Rectal smooth muscle tissue (tissue), 1 donor: ENCODE data around the gene MIEF2.

Experiments used
- H3K27ac ChIP-seq: one replicate; pipeline ENCODE4 v1.7.0; 2013; ENCODE audit warnings: low read depth, low read length, inconsistent platforms
- H3K27me3 ChIP-seq: one replicate; pipeline ENCODE4 v1.7.0; 2013; ENCODE audit warnings: low read length; ENCODE audit not compliant: control insufficient read depth, insufficient read depth
- H3K36me3 ChIP-seq: one replicate; pipeline ENCODE4 v1.7.0; 2013; ENCODE audit warnings: low read length; ENCODE audit not compliant: control insufficient read depth, insufficient read depth
- H3K4me1 ChIP-seq: one replicate; pipeline ENCODE4 v1.7.0; 2013; ENCODE audit warnings: low read length; ENCODE audit not compliant: control insufficient read depth, insufficient read depth
- H3K4me3 ChIP-seq: one replicate; pipeline ENCODE4 v1.7.0; 2013; ENCODE audit warnings: low read length
- H3K9ac ChIP-seq: one replicate; pipeline ENCODE4 v1.7.0; 2013; ENCODE audit warnings: low read length

Gene MIEF2

GRCh38 chr17:18262111-18262510 is 1.6 kb downstream of the MIEF2 start:
- H3K27ac ChIP-seq: no peak overlapping the region
- H3K27me3 ChIP-seq: no peaks in the 10 kb centered on the region
- H3K4me3 ChIP-seq: no peak overlapping the region
- peaks cover 21% of the 10 kb centered on the region for H3K4me1 ChIP-seq
- H3K36me3 ChIP-seq: peaks cover 23% of the 10 kb centered on the region
- H3K9ac ChIP-seq: no peak overlapping the region

DNA sequence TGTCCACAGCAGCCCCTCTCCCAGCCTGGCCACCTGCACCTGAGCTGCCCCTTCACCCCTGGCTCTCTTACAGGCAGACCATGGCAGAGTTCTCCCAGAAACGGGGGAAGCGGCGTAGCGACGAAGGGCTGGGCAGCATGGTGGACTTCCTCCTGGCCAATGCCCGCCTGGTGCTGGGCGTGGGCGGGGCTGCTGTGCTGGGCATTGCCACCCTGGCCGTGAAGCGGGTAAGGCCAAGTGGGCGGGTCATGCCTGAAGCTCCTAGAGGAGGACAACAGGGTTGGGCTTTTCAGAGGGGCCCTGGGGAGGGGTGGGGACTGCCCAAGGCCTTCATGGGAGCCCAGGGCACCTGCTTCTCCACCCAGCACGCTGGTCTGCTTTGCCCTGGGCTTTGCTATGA is 2.2 kb downstream of the MIEF2 start:
- Histone ChIP-seq H3K36me3 (peaks cover 23% of the 10 kb centered on the region), H3K9ac (no peak overlapping the region), H3K4me3 (no peak overlapping the region), H3K27me3 (no peaks in the 10 kb centered on the region), H3K4me1 (peaks cover 17% of the 10 kb centered on the region), H3K27ac (no peak overlapping the region)

DNA sequence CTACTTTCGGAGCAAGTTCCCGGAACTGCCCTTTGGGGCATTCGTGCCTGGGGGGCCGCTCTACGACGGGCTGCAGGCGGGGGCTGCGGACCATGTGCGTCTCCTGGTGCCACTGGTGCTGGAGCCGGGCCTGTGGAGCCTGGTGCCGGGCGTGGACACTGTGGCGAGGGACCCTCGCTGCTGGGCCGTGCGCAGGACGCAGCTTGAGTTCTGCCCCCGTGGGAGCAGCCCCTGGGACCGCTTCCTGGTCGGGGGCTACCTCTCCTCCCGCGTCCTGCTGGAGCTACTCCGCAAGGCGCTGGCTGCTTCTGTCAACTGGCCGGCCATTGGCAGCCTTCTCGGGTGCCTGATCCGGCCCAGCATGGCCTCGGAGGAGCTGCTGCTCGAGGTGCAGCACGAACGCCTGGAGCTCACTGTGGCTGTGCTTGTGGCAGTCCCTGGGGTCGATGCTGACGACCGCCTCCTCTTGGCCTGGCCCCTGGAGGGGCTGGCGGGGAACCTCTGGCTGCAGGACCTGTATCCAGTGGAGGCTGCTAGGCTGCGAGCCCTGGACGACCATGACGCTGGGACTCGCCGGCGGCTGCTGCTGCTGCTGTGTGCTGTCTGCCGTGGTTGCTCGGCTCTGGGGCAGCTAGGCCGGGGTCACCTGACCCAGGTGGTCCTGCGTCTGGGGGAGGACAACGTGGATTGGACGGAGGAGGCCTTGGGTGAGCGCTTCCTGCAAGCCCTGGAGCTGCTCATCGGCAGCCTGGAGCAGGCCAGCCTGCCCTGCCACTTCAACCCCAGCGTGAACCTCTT is 3.6 kb downstream of the MIEF2 start:
- no peak overlapping the region for H3K9ac ChIP-seq
- no peak overlapping the region for H3K27ac ChIP-seq
- H3K4me1 ChIP-seq: peaks cover 15% of the 10 kb centered on the region
- no peak overlapping the region for H3K4me3 ChIP-seq
- no peaks in the 10 kb centered on the region for H3K27me3 ChIP-seq
- peaks cover 23% of the 10 kb centered on the region for H3K36me3 ChIP-seq

DNA sequence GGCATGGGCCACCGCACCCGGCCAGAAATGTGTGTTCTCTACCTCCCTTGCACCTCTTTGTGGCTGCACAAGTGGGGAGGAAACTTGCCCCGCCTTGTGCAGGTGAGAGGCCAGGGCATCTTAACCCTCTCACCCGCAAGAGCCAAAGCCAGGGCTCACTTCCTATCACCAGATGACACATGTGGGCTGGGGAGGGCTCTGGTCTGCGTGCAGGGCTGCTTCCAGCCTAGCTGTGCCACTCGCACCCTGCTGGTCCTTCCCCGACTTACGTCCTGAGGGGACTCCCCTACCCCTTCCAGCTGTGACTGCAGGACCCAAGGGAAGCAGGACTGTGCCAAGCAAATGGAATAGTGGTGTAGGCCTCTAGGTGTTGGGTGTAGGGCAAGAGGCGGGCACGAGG is 6.9 kb downstream of the MIEF2 start:
- H3K27ac ChIP-seq: no peak overlapping the region
- no peak overlapping the region for H3K4me3 ChIP-seq
- H3K9ac ChIP-seq: no peak overlapping the region
- peaks cover 23% of the 10 kb centered on the region for H3K36me3 ChIP-seq
- H3K4me1 ChIP-seq: no peaks in the 10 kb centered on the region
- H3K27me3 ChIP-seq: no peaks in the 10 kb centered on the region

DNA sequence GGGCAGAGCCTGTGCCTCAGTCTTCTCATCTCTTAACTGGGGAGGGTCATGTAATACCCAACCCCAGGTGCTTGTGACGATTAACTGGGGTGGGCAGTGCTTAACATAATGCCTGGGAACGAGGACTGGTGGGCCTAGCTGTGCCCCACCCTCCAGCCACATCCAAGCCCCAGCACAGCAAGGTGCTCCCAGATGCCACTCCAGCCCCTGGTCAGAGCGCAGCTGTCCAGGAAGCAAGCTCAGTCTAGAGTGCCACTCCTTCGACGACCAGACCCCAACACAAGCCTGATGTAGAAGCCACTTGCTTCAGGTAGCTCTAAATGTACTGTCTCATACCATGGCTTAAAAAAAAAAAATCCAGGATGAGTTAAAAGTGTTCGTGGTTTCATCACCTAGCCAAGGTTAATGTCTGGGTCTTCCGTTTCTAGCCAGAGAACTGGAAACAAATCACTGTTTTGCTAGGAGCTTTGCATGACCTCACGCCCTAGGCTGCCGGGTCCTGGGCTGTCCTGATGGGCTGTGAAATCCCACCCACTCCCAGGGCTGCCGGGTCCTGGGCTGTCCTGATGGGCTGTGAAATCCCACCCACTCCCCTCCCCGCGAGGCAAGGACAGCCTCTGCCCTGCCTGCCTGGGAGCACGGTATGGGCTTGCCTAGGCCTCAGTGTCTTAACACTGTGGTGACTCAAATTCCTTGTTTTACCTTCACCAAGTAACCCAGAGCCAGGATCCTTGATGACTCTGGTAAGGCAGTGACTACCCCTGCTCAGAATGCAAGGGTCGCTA is 7.7 kb downstream of the MIEF2 start:
- Histone ChIP-seq H3K4me3 (no peak overlapping the region), H3K27me3 (no peaks in the 10 kb centered on the region), H3K27ac (no peak overlapping the region), H3K36me3 (peaks cover 19% of the 10 kb centered on the region), H3K4me1 (no peaks in the 10 kb centered on the region), H3K9ac (no peak overlapping the region)

DNA sequence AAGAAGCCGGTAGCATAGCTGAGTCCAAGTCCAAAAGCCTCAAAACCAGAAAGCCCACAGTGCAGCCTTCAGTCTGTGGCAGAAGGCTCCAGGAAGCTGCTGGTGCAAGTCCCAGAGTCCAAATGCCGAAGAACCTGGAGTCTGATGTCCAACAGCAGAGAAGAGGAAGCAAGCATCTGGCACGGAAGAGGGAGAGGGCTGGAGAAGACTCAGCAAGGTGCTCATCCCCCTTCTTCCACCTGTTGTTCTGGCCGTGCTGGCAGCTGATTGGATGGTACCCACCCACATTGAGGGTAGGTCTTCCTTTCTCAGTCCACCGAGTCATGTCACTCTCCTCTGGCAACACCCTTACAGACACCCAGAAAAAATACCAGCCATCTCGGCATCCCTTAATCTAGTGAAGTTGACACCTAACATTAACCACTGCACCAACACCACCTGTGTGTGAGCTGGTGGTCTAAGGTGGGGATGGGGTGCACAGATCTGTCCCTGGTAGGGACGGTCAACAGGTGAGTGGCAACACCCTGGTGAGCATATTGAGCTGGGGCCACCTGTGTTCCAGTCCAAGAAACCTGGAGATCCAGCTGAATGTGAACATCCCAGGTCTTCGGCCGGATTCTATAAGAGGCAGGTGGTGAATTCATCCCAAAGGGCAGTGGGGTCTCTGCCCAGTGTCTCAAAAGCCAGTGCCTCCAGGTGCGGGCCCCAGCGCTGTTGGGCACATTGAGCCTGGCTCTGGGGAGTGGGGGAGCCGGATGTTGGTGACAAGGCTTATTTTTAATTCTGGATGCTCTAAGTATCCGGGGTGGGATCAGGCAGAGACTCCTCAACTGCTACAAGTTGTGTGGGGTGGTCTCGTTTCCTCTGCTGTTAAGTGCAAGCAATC is 9.8 kb downstream of the MIEF2 start:
- no peaks in the 10 kb centered on the region for H3K4me1 ChIP-seq
- no peaks in the 10 kb centered on the region for H3K27me3 ChIP-seq
- H3K9ac ChIP-seq: no peak overlapping the region
- peaks cover 6% of the 10 kb centered on the region for H3K36me3 ChIP-seq
- no peak overlapping the region for H3K4me3 ChIP-seq
- no peak overlapping the region for H3K27ac ChIP-seq

GRCh38 chr17:18277076-18277475 is 16.6 kb downstream of the MIEF2 start:
- H3K36me3 ChIP-seq: peaks cover 36% of the 10 kb centered on the region

DNA sequence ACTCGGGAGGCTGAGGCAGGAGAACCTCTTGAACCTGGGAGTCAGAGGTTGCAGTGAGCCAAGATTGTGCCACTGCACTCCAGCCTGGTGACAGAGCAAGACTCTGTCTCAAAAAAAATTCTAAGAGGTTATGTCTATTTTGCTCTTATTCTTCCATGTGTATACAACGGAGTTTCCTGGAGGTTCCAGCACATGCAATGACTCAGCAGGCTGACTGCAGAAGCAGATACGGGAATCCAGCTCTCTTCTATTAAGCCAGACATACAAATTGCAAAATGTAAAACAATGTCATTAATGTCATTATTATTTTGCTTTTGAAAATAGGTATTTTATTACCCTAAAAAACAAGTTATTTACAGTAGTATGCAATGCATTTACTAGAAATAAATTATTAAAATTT is 18.4 kb downstream of the MIEF2 start:
- H3K9ac ChIP-seq: no peak overlapping the region
- H3K27me3 ChIP-seq: no peaks in the 10 kb centered on the region
- H3K27ac ChIP-seq: no peak overlapping the region
- H3K36me3 ChIP-seq: peaks cover 46% of the 10 kb centered on the region
- no peaks in the 10 kb centered on the region for H3K4me1 ChIP-seq
- H3K4me3 ChIP-seq: no peak overlapping the region

More at GRCh38 chr17:18277076-18277475, 16.6 kb downstream of the MIEF2 start:
- no peaks in the 10 kb centered on the region for H3K4me1 ChIP-seq
- H3K4me3 ChIP-seq: no peak overlapping the region
- no peaks in the 10 kb centered on the region for H3K27me3 ChIP-seq
- H3K27ac ChIP-seq: no peak overlapping the region
- no peak overlapping the region for H3K9ac ChIP-seq

GRCh38 chr17:18280249-18280648 is 19.8 kb downstream of the MIEF2 start:
- peaks cover 47% of the 10 kb centered on the region for H3K36me3 ChIP-seq
- H3K9ac ChIP-seq: no peak overlapping the region
- H3K27ac ChIP-seq: no peak overlapping the region
- no peaks in the 10 kb centered on the region for H3K27me3 ChIP-seq
- H3K4me3 ChIP-seq: no peak overlapping the region
- no peaks in the 10 kb centered on the region for H3K4me1 ChIP-seq

DNA sequence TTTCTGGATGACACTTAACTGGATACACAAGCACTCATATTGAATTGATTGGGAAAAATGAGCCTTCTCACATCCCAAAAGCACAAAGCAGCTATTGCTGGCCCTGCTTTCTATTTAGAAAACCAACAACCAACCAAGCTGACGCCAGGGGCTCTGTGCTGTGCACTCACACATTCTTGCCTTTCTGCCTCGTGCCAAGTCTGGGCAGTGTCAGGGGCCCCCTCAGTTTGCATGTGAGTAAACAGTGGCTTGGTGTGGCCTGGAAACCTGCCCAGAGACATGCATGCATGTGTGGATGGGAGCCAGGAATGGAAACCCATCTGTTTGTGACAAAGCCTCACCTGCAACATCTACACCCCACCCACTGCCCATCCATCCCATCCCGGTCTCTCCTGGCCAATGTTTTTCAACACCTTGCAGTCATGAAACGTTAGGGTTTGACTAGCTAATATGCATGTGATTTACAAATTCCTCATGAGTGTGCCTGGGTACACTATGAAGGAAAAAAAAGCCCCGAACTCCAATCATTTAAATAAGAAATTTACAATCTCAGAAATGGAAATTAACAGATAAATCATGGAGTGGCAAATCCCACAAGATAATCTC is 20.4 kb downstream of the MIEF2 start:
- H3K27ac ChIP-seq: no peak overlapping the region
- H3K36me3 ChIP-seq: peaks cover 52% of the 10 kb centered on the region
- H3K9ac ChIP-seq: no peak overlapping the region
- H3K27me3 ChIP-seq: no peaks in the 10 kb centered on the region
- H3K4me1 ChIP-seq: no peaks in the 10 kb centered on the region
- no peak overlapping the region for H3K4me3 ChIP-seq

DNA sequence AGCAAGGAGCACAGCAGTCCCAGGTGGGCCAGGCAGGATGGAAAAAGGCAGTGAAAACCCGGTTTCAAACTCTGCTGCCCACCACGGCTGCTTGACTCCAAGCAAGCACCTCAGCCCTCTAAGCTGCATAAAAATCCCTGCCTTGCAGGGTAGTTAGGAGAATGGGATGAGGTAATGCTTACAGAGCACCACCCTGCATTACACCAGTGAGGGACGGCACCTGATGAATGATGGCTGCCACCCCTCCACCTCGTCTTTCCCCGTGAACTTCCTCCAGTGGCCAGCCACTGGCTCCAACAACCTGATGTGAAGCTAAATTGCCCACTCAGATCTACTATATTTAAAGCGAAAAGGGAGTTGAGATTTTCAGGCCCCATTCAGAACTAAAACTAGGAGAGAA is 21.3 kb downstream of the MIEF2 start:
- Histone ChIP-seq H3K4me1 (no peaks in the 10 kb centered on the region), H3K36me3 (peaks cover 45% of the 10 kb centered on the region), H3K27ac (no peak overlapping the region), H3K27me3 (no peaks in the 10 kb centered on the region), H3K4me3 (no peak overlapping the region), H3K9ac (no peak overlapping the region)

- peaks cover 41% of the 10 kb centered on the region for H3K36me3 ChIP-seq
- H3K27me3 ChIP-seq: no peaks in the 10 kb centered on the region
Measured at GRCh38 chr17:18285296-18285695, 24.8 kb downstream of the MIEF2 start.

More at GRCh38 chr17:18285296-18285695, 24.8 kb downstream of the MIEF2 start:
- Histone ChIP-seq H3K27ac (no peak overlapping the region), H3K4me1 (no peaks in the 10 kb centered on the region), H3K9ac (no peak overlapping the region), H3K4me3 (no peak overlapping the region)
